ENCODE measurements around the gene BICD1. TPM values are rescaled to one million over a fixed set of nuclear protein-coding genes. Genes with fewer than 3 reads are reported as not detected.

Gene BICD1
- total and polyA plus RNA-seq, 2 donors (not counting 3 experiments of a cell fraction or from before 2014, with no cell fraction given): 12.2 to 51.0 TPM

DNA sequence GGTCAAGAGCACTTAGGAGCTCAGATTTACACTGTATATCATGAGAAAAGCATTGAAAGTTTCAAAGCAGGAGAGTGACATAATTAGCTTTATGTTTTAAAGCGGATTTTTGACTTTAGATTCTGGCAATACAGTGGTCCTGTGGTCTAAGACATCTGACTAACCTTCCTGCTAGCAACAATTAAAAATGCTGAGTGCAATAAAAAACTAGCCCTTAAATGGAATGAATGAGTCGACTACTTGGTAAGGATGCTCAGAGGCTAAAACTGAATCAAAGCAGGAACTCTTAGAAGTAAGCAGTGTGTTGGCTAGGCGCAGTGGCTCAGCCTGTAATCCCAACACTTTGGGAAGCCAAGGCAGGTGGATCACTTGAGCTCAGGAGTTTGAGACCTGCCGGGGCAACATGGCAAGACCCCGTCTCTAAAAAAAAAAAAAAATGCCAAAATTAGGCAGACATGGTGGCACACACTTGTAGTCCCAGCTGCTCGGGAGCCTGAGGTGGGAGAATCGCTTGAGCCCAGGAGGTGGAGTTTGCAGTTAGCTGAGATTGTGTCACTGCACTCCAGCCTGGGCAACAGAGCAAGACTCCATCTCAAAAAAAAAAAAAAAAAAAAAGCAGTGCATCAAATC, 18.9 kb downstream of the BICD1 start:
- Histone ChIP-seq H3K27ac (ENCODE audit: insufficient read depth, low read depth, low read length) (no peak overlapping the region), H3K79me2 (ENCODE audit: control insufficient read depth, insufficient read depth, low read length) (peaks cover 8% of the 10 kb centered on the region), H3K27me3 (ENCODE audit: control insufficient read depth in 2 of 2, insufficient read depth in 2 of 2, low read length in 2 of 2) (no peaks in the 10 kb centered on the region), H3K9me3 (replicated peaks; ENCODE audit: control insufficient read depth, insufficient read depth, low read length) (no peaks in the 10 kb centered on the region), H2AFZ (ENCODE audit: low read depth, low read length) (no peak overlapping the region), H3K4me2 (ENCODE audit: insufficient read depth, low read length) (no peak overlapping the region), H3K9ac (replicated peaks; ENCODE audit: extremely low read depth, insufficient read depth, low read length) (no peak overlapping the region), H4K20me1 (replicated peaks; ENCODE audit: control insufficient read depth, extremely low read depth, insufficient read depth, low read length) (no peaks in the 10 kb centered on the region), H3K36me3 (ENCODE audit: control insufficient read depth in 2 of 2, extremely low read depth in 1 of 2, insufficient read depth in 2 of 2, low read length in 2 of 2) (no peaks in the 10 kb centered on the region), H3K4me3 (replicated peaks in 1 of 3; ENCODE audit: insufficient read depth in 1 of 3, low read depth in 1 of 3, low read length in 3 of 3) (no peak overlapping the region), H3K4me1 (ENCODE audit: control insufficient read depth, extremely low read depth, insufficient read depth, low read length) (peaks cover under 1% of the 10 kb centered on the region), H3K9me1 (replicated peaks; ENCODE audit: control insufficient read depth, extremely low read depth, insufficient read depth, low read length) (no peaks in the 10 kb centered on the region)
- no TSS peak for BruUV-seq (replicated peaks)
- ChIA-PET CTCF (interaction anchor here (0.7 to 1.8 kb wide), 5 partner anchors 9 to 430 kb away, joined by 3 to 6 read pairs (median 4); partner anchors contain the start of gene BICD1), POLR2A (no interaction called here)
- DNase-seq (ENCODE audit: low read depth, low spot score) (no peak), FAIRE-seq (peak; percentile 59)
- dilution Hi-C loops (cut with MboI; ENCODE audit: extremely low pct_ligation_motif_present, low sequenced_read_pairs): no loop called here
- intact Hi-C loops (cut with micrococcal nuclease): no loop called here
- TF ChIP-seq POLR2A (IDR thresholded peaks at IDR 0.05; ENCODE audit: low read depth, low read length) (no peak), EZH2 (IDR thresholded peaks at IDR 0.05; ENCODE audit: borderline replicate concordance, low read depth, low read length, severe bottlenecking) (no peak), FOS (IDR thresholded peaks at IDR 0.05; ENCODE audit: borderline replicate concordance, insufficient read depth, low read length) (no peak), MYC (IDR thresholded peaks at IDR 0.05; ENCODE audit: low read depth, low read length) (no peak), JUN (IDR thresholded peaks at IDR 0.05; ENCODE audit: borderline replicate concordance, insufficient read depth, insufficient read length, low read depth) (no peak), POLR2AphosphoS5 (IDR thresholded peaks at IDR 0.05; ENCODE audit: insufficient read depth, low read depth, low read length) (no peak), GATA2 (IDR thresholded peaks at IDR 0.05; ENCODE audit: insufficient read depth, insufficient read length, low read depth, low read length) (no peak)
- TF ChIP-seq, protein P1, sequence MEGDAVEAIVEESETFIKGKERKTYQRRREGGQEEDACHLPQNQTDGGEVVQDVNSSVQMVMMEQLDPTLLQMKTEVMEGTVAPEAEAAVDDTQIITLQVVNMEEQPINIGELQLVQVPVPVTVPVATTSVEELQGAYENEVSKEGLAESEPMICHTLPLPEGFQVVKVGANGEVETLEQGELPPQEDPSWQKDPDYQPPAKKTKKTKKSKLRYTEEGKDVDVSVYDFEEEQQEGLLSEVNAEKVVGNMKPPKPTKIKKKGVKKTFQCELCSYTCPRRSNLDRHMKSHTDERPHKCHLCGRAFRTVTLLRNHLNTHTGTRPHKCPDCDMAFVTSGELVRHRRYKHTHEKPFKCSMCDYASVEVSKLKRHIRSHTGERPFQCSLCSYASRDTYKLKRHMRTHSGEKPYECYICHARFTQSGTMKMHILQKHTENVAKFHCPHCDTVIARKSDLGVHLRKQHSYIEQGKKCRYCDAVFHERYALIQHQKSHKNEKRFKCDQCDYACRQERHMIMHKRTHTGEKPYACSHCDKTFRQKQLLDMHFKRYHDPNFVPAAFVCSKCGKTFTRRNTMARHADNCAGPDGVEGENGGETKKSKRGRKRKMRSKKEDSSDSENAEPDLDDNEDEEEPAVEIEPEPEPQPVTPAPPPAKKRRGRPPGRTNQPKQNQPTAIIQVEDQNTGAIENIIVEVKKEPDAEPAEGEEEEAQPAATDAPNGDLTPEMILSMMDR (IDR thresholded peaks at IDR 0.05; ENCODE audit: extremely low read depth in 1 of 2, insufficient read depth in 1 of 2, low read depth in 1 of 2, low read length in 2 of 2): no peak
- TF ChIP-seq, protein P2, sequence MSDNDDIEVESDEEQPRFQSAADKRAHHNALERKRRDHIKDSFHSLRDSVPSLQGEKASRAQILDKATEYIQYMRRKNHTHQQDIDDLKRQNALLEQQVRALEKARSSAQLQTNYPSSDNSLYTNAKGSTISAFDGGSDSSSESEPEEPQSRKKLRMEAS (IDR thresholded peaks at IDR 0.05; ENCODE audit: insufficient read depth, insufficient read length): no peak
